Hepatocyte (in vitro differentiated cells): ENCODE results near the gene SON. TPM values are rescaled to one million over a fixed set of nuclear protein-coding genes. Genes with fewer than 3 reads are reported as not detected.

ENCODE experiments used
- DNase-seq: peaks from one replicate; pipeline ENCODE4 v3.0.0-alpha.2; 2016; ENCODE audit warnings: low spot score
- H2AFZ ChIP-seq: fragments of 200-600 bp; sonication (generic); 2 replicates; pipeline ENCODE4 v1.6.0; 2016; ENCODE audit warnings: antibody characterized with exemption, mild to moderate bottlenecking
- H3K27ac ChIP-seq: fragments of 200-600 bp; sonication (generic); 2 replicates; pipeline ENCODE4 v1.5.1; 2016; ENCODE audit warnings: mild to moderate bottlenecking
- H3K27me3 ChIP-seq: fragments of 200-600 bp; sonication (generic); 2 replicates; pipeline ENCODE4 v1.6.1; 2016
- H3K36me3 ChIP-seq: fragments of 200-600 bp; sonication (generic); replicated peaks from 2 replicates; pipeline ENCODE4 v1.5.1; 2016; ENCODE audit warnings: low read depth; ENCODE audit not compliant: insufficient read depth
- H3K4me1 ChIP-seq: fragments of 200-600 bp; sonication (generic); 2 replicates; pipeline ENCODE4 v1.5.1; 2016; ENCODE audit warnings: mild to moderate bottlenecking, moderate library complexity; ENCODE audit not compliant: insufficient read depth
- H3K4me2 ChIP-seq: fragments of 200-600 bp; sonication (generic); 2 replicates; pipeline ENCODE4 v1.6.0; 2016
- H3K4me3 ChIP-seq: fragments of 200-600 bp; sonication (generic); 2 replicates; pipeline ENCODE4 v1.5.1; 2016; ENCODE audit warnings: mild to moderate bottlenecking
- H3K79me2 ChIP-seq: fragments of 200-600 bp; sonication (generic); 2 replicates; pipeline ENCODE4 v1.6.0; 2017; ENCODE audit warnings: mild to moderate bottlenecking
- H3K9me2 ChIP-seq: fragments of 200-600 bp; sonication (generic); replicated peaks from 2 replicates; pipeline ENCODE4 v1.6.0; 2017; ENCODE audit warnings: mild to moderate bottlenecking; ENCODE audit not compliant: insufficient read depth
- H3K9me3 ChIP-seq: fragments of 200-600 bp; sonication (generic); 2 replicates; pipeline ENCODE4 v1.5.1; 2016; ENCODE audit warnings: low read depth, mild to moderate bottlenecking
- H4K20me1 ChIP-seq: fragments of 200-600 bp; sonication (generic); 2 replicates; pipeline ENCODE4 v1.6.0; 2016; ENCODE audit warnings: mild to moderate bottlenecking; ENCODE audit not compliant: insufficient read depth, poor library complexity, severe bottlenecking
- CTCF ChIP-seq: fragments of 200-600 bp; sonication (generic); IDR thresholded peaks from 2 replicates; pipeline ENCODE4 v1.5.1; 2016; ENCODE audit warnings: antibody characterized with exemption, mild to moderate bottlenecking; ENCODE audit not compliant: poor library complexity
- EZH2 ChIP-seq: fragments of 200-600 bp; sonication (generic); IDR thresholded peaks from 2 replicates; pipeline ENCODE4 v1.6.1; 2016; ENCODE audit warnings: antibody characterized with exemption, mild to moderate bottlenecking, borderline replicate concordance
- EZH2phosphoT487 ChIP-seq: fragments of 200-600 bp; sonication (generic); IDR thresholded peaks from one replicate; pipeline ENCODE4 v1.6.1; 2018; ENCODE audit warnings: antibody characterized with exemption, mild to moderate bottlenecking, low read depth, moderate library complexity; ENCODE audit not compliant: unreplicated experiment, severe bottlenecking
- WGBS: methylation state at CpG from one replicate; pipeline ENCODE4 v1.1.6; 2016; ENCODE audit warnings: low lambda C conversion rate; ENCODE audit errors: missing lambda C conversion rate; 5-methylcytosine and 5-hydroxymethylcytosine counted together
- polyA plus RNA-seq: library from polyadenylated mRNA; unstranded; fragments of >200 nt; fragmentation: Nextera tagmentation; extraction: Ambion mirVana; gene quantifications from 2 replicates; pipeline ENCODE4 v1.2.1, GENCODE V29; 2016
- total RNA-seq: library from RNA; depleted of rRNA; stranded (reverse); fragments of >200 nt; gene quantifications from 2 replicates; pipeline ENCODE4 v1.2.3, GENCODE V29; 2014

Gene SON
- total and polyA plus RNA-seq, 2 experiments from 2014 or later: 181 to 358 TPM

GRCh38 chr21:33552093-33552998 lies 9.5 kb downstream of the SON start:
- WGBS: 99% methylated on average over 24 of the region's 24 CpGs
- TF ChIP-seq EZH2phosphoT487 (no peak), EZH2 (no peak), CTCF (no peak)
- Histone ChIP-seq H3K4me2 (no peak overlapping the region), H3K27me3 (no peaks in the 10 kb centered on the region), H3K36me3 (no peaks in the 10 kb centered on the region), H3K4me3 (no peak overlapping the region), H3K27ac (no peak overlapping the region), H3K9me2 (no peaks in the 10 kb centered on the region), H3K4me1 (no peaks in the 10 kb centered on the region), H2AFZ (no peak overlapping the region), H4K20me1 (peaks cover 99% of the 10 kb centered on the region), H3K79me2 (peaks cover 98% of the 10 kb centered on the region), H3K9me3 (no peaks in the 10 kb centered on the region)
- DNase-seq: no peak

- H3K27ac ChIP-seq: no peak overlapping the region
- DNase-seq: no peak
- H4K20me1 ChIP-seq: peaks cover 98% of the 10 kb centered on the region
- H3K4me2 ChIP-seq: no peak overlapping the region
- WGBS: 97% methylated on average over 12 of the region's 12 CpGs
- H3K4me3 ChIP-seq: no peak overlapping the region
- H2AFZ ChIP-seq: no peak overlapping the region
- TF ChIP-seq CTCF: no peak
- no peak for TF ChIP-seq EZH2phosphoT487
- TF ChIP-seq EZH2: no peak
- no peaks in the 10 kb centered on the region for H3K9me2 ChIP-seq
- no peaks in the 10 kb centered on the region for H3K36me3 ChIP-seq
- H3K79me2 ChIP-seq: peaks cover 98% of the 10 kb centered on the region
- H3K4me1 ChIP-seq: no peaks in the 10 kb centered on the region
- no peaks in the 10 kb centered on the region for H3K9me3 ChIP-seq
- H3K27me3 ChIP-seq: no peaks in the 10 kb centered on the region
These were observed 10.3 kb downstream of the SON start for GRCh38 chr21:33552999-33553598.

GRCh38 chr21:33554236-33554981 lies 11.6 kb downstream of the SON start:
- Histone ChIP-seq H4K20me1 (peaks cover 98% of the 10 kb centered on the region), H3K4me2 (no peak overlapping the region), H3K4me1 (no peaks in the 10 kb centered on the region), H3K27ac (no peak overlapping the region), H2AFZ (no peak overlapping the region), H3K27me3 (no peaks in the 10 kb centered on the region), H3K36me3 (no peaks in the 10 kb centered on the region), H3K4me3 (no peak overlapping the region), H3K79me2 (peaks cover 97% of the 10 kb centered on the region), H3K9me2 (no peaks in the 10 kb centered on the region), H3K9me3 (no peaks in the 10 kb centered on the region)
- TF ChIP-seq EZH2phosphoT487 (no peak), CTCF (no peak), EZH2 (no peak)
- no peak for DNase-seq
- 99% methylated on average over 18 of the region's 18 CpGs for WGBS
